ENCODE measurements around the gene CFAP58. TPM values are rescaled to one million over a fixed set of nuclear protein-coding genes. Genes with fewer than 3 reads are reported as not detected.

Gene CFAP58
- total RNA-seq, 1 experiment from 2014 or later = 0.31 TPM

DNA sequence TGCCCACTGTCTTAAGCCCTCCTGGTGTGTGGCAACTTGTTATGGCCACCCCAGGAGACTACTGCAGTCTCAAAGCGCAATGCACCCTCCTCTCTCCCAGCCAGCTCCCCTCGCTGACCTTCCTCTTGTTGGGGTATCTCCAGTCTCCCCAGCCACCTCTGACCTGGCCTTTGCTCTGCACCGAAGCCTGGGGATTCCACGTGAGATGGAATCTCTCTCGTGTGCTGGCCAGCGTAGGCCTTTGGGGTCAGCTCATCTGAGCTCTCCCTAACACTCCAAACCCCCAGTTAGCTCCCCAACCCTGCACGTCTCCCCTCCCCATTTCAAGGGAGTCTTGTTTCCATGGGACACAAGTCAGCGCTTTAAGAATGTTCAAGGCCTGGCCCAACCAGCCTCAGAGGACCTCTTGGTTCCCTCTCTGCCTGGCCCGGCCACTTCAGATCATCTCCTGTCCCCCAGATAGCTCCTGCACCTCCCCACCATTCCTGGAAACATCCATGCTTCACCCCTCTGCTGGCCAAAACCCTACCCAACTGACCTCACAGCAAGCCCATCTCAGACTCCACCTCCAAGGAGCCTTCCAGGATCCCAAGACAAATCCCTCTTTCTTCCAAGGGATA, 26.5 kb upstream of the CFAP58 start:
- peaks cover 89% of the 10 kb centered on the region for H3K79me2 ChIP-seq (ENCODE audit: low read depth)
- BruUV-seq (replicated peaks) = no TSS peak
- POLR2A ChIA-PET (ENCODE audit: unreplicated experiment) = interaction anchor here (0.5 to 0.6 kb wide), 2 partner anchors 49 to 1144 kb away, joined by 10 to 18 read pairs; no protein-coding TSS in a partner anchor
- H3F3A ChIP-seq (ENCODE audit: insufficient read depth, low read depth) = peaks cover 41% of the 10 kb centered on the region
- no peaks in the 10 kb centered on the region for H3K9me2 ChIP-seq (ENCODE audit: insufficient read depth)
- H3K36me3 ChIP-seq (ENCODE audit: low read depth) = no peaks in the 10 kb centered on the region
- H2AFZ ChIP-seq = no peak overlapping the region
- H3K4me1 ChIP-seq (replicated peaks; ENCODE audit: insufficient read depth) = peaks cover 52% of the 10 kb centered on the region
- H3K9me3 ChIP-seq (ENCODE audit: insufficient read depth, low read depth) = no peaks in the 10 kb centered on the region
- CTCF ChIA-PET = interaction anchor here (1.3 kb wide), 1 partner anchor 21 kb away, joined by 3 read pairs; no protein-coding TSS in a partner anchor
- no peak for TF ChIP-seq EZH2 (IDR thresholded peaks at IDR 0.05; ENCODE audit: low read depth)
- TF ChIP-seq, protein P1, sequence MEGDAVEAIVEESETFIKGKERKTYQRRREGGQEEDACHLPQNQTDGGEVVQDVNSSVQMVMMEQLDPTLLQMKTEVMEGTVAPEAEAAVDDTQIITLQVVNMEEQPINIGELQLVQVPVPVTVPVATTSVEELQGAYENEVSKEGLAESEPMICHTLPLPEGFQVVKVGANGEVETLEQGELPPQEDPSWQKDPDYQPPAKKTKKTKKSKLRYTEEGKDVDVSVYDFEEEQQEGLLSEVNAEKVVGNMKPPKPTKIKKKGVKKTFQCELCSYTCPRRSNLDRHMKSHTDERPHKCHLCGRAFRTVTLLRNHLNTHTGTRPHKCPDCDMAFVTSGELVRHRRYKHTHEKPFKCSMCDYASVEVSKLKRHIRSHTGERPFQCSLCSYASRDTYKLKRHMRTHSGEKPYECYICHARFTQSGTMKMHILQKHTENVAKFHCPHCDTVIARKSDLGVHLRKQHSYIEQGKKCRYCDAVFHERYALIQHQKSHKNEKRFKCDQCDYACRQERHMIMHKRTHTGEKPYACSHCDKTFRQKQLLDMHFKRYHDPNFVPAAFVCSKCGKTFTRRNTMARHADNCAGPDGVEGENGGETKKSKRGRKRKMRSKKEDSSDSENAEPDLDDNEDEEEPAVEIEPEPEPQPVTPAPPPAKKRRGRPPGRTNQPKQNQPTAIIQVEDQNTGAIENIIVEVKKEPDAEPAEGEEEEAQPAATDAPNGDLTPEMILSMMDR (conservative IDR thresholded peaks at IDR 0.05) = no peak
- H4K20me1 ChIP-seq (ENCODE audit: insufficient read depth) = no peaks in the 10 kb centered on the region
- H3K4me3 ChIP-seq = no peak overlapping the region
- H3K27me3 ChIP-seq (ENCODE audit: insufficient read depth, low read depth) = no peaks in the 10 kb centered on the region
- 0 out of 2 replicates have a peak overlapping the region, but pooled peaks have one; percentile 95 for H3K27ac ChIP-seq
- peak overlapping the region; percentile 65 for H3K4me2 ChIP-seq
- intact Hi-C loops (cut with micrococcal nuclease; ENCODE audit: unreplicated experiment) = no loop called here
- no peak for DNase-seq

DNA sequence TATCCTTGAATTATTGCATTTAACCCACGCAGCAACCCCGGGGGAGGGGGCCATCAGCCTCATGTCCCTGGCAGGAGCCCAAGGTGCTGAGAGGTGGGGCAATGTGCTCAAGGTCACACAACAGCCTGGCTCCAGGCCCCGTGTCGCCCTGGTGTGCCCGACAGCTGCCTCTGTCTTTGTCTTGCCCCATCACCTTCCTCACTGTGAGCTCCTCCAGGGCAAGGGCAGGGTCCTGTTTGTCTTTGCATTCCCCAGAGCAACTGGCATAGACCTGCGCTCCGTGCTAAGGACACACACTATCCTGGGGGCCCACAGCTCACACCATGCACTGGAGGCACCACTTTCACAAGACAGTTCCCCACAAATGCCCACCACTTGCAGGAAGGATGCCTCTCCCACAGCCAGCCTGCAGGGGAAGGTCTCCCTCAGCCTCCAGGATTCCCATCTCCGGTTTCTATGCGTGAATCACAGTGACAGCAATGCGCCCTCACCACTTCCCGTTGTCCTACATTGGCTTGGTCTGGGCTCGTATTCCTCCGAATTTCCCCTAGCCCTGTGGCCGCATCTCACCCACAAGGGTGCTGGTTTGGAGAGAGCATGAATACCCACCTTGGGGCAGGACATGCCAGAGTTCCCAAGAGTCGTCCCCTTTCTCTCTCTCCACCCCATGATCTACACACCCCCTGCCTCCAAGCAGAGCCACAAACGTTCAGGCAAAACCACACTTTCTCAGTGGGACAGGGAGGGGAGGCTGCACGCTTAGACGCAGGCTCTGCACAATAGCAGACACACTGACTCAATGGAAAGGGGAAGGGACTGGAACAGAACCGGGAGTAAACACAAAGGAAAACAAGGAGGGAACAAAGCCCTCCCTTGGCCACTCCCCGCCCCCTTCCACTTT, 25.6 kb upstream of the CFAP58 start:
- peak in 1 of 2 experiments; percentile 47 for DNase-seq
- Histone ChIP-seq H3K9me3 (ENCODE audit: insufficient read depth, low read depth) (no peaks in the 10 kb centered on the region), H3K27me3 (ENCODE audit: insufficient read depth, low read depth) (no peaks in the 10 kb centered on the region), H3K4me2 (peak overlapping the region; percentile 65), H3K79me2 (ENCODE audit: low read depth) (peaks cover 89% of the 10 kb centered on the region), H3K4me1 (replicated peaks; ENCODE audit: insufficient read depth) (peaks cover 61% of the 10 kb centered on the region), H3K27ac (peak overlapping the region; percentile 95), H3K4me3 (no peak overlapping the region), H2AFZ (no peak overlapping the region), H4K20me1 (ENCODE audit: insufficient read depth) (no peaks in the 10 kb centered on the region), H3K9me2 (ENCODE audit: insufficient read depth) (no peaks in the 10 kb centered on the region), H3F3A (ENCODE audit: insufficient read depth, low read depth) (peaks cover 50% of the 10 kb centered on the region), H3K36me3 (ENCODE audit: low read depth) (no peaks in the 10 kb centered on the region)
- no TSS peak for BruUV-seq (replicated peaks)
- ChIA-PET POLR2A (ENCODE audit: unreplicated experiment) (interaction anchor here (0.5 to 0.6 kb wide), 2 partner anchors 48 to 1145 kb away, joined by 10 to 18 read pairs; no protein-coding TSS in a partner anchor), CTCF (no interaction called here)
- TF ChIP-seq EZH2 (IDR thresholded peaks at IDR 0.05; ENCODE audit: low read depth) = no peak
- TF ChIP-seq, protein P1 (conservative IDR thresholded peaks at IDR 0.05) = no peak
- intact Hi-C loops (cut with micrococcal nuclease; ENCODE audit: unreplicated experiment) = loop anchor here (1.0 kb wide), 1 partner anchor 9 kb away; no protein-coding TSS in a partner anchor

DNA sequence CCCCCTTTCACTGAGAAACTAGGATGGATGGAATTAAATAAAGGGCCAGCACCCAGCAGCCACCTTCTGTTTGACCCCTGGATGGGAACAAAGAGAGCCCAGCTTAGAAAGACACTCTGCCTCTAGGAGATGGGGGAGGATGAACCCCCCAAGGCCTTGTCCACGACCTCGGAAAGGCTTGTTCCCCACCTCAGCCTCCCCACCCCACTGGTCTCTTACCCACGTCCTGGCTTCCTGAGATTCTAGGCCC, 25.1 kb upstream of the CFAP58 start:
- Histone ChIP-seq H2AFZ (no peak overlapping the region), H3K4me1 (replicated peaks; ENCODE audit: insufficient read depth) (peaks cover 66% of the 10 kb centered on the region), H3K27me3 (ENCODE audit: insufficient read depth, low read depth) (no peaks in the 10 kb centered on the region), H3K27ac (peak overlapping the region; percentile 95), H3K4me2 (peak overlapping the region; percentile 65), H3K4me3 (no peak overlapping the region; the same call in 1 of the 2 replicates), H4K20me1 (ENCODE audit: insufficient read depth) (no peaks in the 10 kb centered on the region), H3K9me3 (ENCODE audit: insufficient read depth, low read depth) (no peaks in the 10 kb centered on the region), H3K79me2 (ENCODE audit: low read depth) (peaks cover 89% of the 10 kb centered on the region), H3K9me2 (ENCODE audit: insufficient read depth) (no peaks in the 10 kb centered on the region), H3K36me3 (ENCODE audit: low read depth) (no peaks in the 10 kb centered on the region), H3F3A (ENCODE audit: insufficient read depth, low read depth) (peaks cover 50% of the 10 kb centered on the region)
- intact Hi-C loops (cut with micrococcal nuclease; ENCODE audit: unreplicated experiment) = loop anchor here (1.0 kb wide), 1 partner anchor 9 kb away; no protein-coding TSS in a partner anchor
- POLR2A ChIA-PET (ENCODE audit: unreplicated experiment) = no interaction called here
- BruUV-seq (replicated peaks) = no TSS peak
- CTCF ChIA-PET = no interaction called here
- no peak for TF ChIP-seq EZH2 (IDR thresholded peaks at IDR 0.05; ENCODE audit: low read depth)
- TF ChIP-seq, protein P1 (conservative IDR thresholded peaks at IDR 0.05) = no peak
- DNase-seq = no peak

Measured in PC-9 (cell line).